Fibroblast of villous mesenchyme (primary cell): ENCODE measurements around the gene RTN4R. TPM values are rescaled to one million over a fixed set of nuclear protein-coding genes. Genes with fewer than 3 reads are reported as not detected.
A peak's percentile ranks its signal among the peaks of the same experiment; 100 is the strongest.

ENCODE experiments used
- DNase-seq: peaks from one replicate; pipeline ENCODE4 v3.0.0-alpha.2; 2010; ENCODE audit warnings: low read depth
- H3K4me3 ChIP-seq: 2 replicates; pipeline ENCODE4 v1.5.1; 2011; ENCODE audit warnings: low read depth, mild to moderate bottlenecking, low read length
- total RNA-seq: library from RNA; depleted of rRNA; stranded (reverse); fragments of >200 nt; gene quantifications from 2 replicates; pipeline ENCODE4 v1.2.3, GENCODE V29; 2012
- TF ChIP-seq, protein P1 (sequence below): IDR thresholded peaks from 2 replicates; pipeline ENCODE4 v1.5.1; 2012; ENCODE audit warnings: low read depth, mild to moderate bottlenecking, low read length; ENCODE audit not compliant: insufficient read depth

RTN4R gene
- total RNA-seq, 1 donor, result 1.3 TPM

DNA sequence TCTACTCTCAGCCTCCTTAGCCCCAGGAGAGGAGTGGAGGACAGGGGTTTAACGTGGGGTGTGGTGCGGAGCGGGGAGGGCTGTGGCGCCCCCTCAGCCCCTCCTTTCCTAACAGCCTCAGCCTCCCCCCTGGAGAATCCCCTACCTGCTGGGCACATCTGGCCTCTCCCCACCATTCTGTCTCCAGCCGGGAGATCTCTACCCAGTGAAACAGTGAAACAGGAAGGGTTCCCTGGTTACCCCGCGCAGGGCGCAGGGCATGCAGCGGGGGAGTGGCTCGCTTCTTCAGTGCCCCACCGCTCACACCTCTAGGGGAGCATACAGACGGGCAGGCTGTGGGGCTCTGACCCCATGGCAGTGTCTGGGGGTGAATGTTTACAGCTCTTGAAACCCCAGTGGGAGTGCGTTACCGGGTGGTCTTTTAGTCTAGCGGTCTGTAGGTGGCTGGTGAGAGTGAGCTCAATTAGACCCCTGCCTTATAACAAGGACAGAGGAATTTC, 62.6 kb downstream of the RTN4R start:
- no peak for DNase-seq
- H3K4me3 ChIP-seq, result no peak overlapping the region
- TF ChIP-seq, protein P1, sequence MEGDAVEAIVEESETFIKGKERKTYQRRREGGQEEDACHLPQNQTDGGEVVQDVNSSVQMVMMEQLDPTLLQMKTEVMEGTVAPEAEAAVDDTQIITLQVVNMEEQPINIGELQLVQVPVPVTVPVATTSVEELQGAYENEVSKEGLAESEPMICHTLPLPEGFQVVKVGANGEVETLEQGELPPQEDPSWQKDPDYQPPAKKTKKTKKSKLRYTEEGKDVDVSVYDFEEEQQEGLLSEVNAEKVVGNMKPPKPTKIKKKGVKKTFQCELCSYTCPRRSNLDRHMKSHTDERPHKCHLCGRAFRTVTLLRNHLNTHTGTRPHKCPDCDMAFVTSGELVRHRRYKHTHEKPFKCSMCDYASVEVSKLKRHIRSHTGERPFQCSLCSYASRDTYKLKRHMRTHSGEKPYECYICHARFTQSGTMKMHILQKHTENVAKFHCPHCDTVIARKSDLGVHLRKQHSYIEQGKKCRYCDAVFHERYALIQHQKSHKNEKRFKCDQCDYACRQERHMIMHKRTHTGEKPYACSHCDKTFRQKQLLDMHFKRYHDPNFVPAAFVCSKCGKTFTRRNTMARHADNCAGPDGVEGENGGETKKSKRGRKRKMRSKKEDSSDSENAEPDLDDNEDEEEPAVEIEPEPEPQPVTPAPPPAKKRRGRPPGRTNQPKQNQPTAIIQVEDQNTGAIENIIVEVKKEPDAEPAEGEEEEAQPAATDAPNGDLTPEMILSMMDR, result no peak

DNA sequence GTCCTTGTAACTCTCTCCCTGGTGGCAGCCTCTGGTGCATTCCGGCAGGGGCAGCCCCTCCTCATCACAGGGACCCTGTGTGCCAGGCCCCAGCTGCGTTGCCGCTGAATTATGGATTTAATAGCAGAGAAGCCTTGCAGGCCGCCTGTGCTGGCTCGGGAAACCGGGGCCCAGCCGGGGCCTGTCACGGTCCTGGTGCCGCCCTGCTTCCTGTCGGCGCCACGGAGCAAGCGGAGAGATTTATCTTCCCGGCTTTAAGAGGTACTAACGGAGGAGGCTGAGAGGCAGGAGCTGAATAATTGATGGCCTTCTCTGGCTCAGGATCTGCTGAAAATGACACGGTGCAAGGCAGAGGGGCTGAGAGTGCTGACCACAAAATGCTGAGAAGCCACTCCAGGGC, 63.3 kb downstream of the RTN4R start:
- DNase-seq, result no peak
- TF ChIP-seq, protein P1, result no peak
- H3K4me3 ChIP-seq, result no peak overlapping the region

DNA sequence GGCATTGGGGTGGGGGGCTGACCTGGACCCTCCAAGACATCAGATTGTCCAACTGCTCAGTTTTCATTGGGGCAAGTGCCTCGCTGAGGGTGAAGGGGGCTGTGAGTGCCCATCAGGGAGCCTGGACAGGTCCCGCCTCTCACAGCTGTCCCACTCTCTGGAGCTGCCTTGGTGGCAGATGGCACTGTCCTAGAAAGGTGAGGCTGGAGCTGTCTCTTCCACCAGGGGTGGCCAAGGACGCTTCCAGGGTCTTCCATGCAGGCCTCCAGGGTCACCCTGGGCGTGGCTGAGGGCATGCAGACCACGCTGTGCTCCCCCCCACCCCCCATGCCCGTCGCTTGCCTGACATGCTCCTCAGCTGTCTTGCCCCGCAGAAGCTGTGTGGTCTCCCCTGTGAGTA, 63.8 kb downstream of the RTN4R start:
- TF ChIP-seq, protein P1, result no peak
- H3K4me3 ChIP-seq, result no peak overlapping the region
- DNase-seq, result no peak

DNA sequence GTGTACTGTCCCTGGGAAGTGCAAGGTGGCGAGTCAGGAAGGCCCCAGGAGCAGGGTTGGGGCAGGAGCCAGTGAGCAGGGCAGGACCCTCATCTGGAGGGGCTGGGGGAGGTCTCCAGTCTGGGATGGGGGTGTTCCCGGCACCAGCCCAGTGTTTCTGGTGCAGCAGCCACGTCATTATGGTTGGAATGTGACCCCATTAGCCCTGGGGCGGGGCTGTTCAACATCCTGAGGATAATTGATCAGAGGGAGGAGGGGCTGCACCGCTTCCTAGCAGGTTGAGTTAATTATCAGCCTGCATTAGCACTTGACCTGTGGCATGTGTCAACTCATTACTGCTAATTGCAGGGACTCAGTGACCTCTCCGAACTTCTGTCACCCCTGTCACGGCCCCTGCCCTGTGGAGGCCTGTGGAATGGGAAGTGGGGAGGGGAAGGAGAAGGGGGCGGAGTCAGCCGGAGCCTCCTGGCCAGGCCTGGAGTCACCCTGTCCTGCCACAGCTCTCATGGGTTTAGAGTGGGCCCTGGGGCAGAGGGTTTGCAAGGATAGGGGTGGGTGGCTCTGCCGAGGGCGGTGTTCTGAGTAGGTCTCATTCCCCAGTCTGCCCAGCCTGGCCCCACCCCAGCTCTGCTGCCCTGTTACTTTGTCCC, 64.4 kb downstream of the RTN4R start:
- no peak overlapping the region for H3K4me3 ChIP-seq
- DNase-seq, result peak; percentile 24
- TF ChIP-seq, protein P1, result no peak

DNA sequence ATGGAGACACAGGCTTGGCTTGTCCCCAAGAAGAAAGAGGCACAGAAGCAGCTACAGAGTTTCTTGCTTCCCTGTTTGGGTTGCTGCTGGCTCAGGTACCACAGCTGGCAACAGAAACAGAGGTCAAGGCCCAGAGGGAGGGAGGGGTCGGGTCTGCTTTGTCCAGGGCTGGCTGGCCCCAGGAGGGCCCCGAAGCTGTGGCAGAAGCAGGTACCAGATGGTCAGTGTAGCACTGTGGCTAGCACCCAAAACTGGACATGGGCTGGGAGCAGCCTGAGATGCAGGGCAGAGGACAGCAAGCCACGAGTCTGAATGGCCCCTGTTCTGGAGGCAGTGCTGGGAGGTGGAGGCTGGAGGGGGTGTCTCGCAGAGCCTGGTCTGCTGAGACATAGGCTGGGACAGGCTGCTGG, 65.0 kb downstream of the RTN4R start:
- TF ChIP-seq, protein P1, result no peak
- DNase-seq, result no peak
- no peak overlapping the region for H3K4me3 ChIP-seq

DNA sequence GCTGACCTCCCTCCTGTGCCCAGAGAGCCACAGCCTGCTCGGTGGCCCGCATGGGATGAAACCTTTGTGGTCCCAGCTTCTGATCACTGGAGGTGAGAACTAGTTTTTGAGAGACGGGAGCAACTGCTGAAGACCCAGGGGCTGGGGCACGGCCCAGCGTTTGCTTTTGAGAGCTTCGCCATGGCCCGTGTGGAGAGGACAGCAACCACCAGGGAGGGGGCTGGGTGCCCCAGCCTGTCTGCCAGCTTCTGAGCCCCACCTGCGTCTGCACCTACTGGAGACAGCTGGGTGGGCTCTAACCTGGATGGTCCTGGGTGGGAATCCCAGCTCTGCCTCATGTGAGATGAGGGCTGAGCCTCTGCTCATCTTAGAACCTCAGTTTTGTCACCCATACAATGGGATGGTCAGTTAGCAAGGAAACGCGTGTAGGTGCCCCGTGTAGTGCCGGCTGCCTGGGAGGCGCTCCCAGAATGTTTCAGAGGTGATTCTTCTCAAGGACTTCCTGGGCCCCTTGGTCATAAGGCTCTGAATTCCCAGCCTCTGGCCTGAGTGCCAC, 66.2 kb downstream of the RTN4R start:
- no peak for DNase-seq
- TF ChIP-seq, protein P1, result no peak
- H3K4me3 ChIP-seq, result no peak overlapping the region
